ENCODE results near the gene RHOBTB3.
"Not testable (repeated sequence)": the region's sequence is repeated elsewhere in the genome, so short reads cannot be mapped to it uniquely, and the experiment has no call there.

Gene RHOBTB3

GRCh38 chr5:95806687-95807086 is 75.6 kb downstream of the RHOBTB3 start:
- Histone ChIP-seq H3K4me3 (ENCODE audit: control insufficient read depth in 1 of 7, extremely low read depth in 1 of 7, insufficient read depth in 4 of 7, low read depth in 2 of 7, low read length in 6 of 7) (no peak overlapping the region), H3K4me1 (ENCODE audit: control extremely low read depth in 1 of 4, control insufficient read depth in 4 of 4, insufficient read depth in 4 of 4, low read length in 3 of 4) (peaks cover 19 to 36% (median 34%) of the 10 kb centered on the region in 4 experiments), H3K36me3 (ENCODE audit: control insufficient read depth in 4 of 4, insufficient read depth in 4 of 4, low read length in 3 of 4) (peaks cover 0 to 3% (median 0%) of the 10 kb centered on the region in 4 experiments), H3K27me3 (replicated peaks in 2 of 5; ENCODE audit: control insufficient read depth in 4 of 5, insufficient read depth in 5 of 5, low read length in 4 of 5) (no peaks in the 10 kb centered on the region), H3K27ac (ENCODE audit: insufficient read depth in 1 of 2, low read depth in 1 of 2, low read length in 2 of 2, poor library complexity in 1 of 2, severe bottlenecking in 2 of 2) (no peak overlapping the region), H3K9me3 (ENCODE audit: control extremely low read depth in 1 of 5, control insufficient read depth in 4 of 5, insufficient read depth in 2 of 5, low read depth in 1 of 5, low read length in 4 of 5) (peaks cover 0 to 4% (median 0%) of the 10 kb centered on the region in 5 experiments)
- CTCF ChIA-PET: interaction anchor here (0.6 to 6.2 kb wide), 6 partner anchors 10 to 40 kb away, joined by 4 to 53 read pairs (median 6); partner anchors contain the start of gene GLRX
- POLR2A ChIA-PET: no interaction called here
- 98% methylated on average over 7 of the region's 7 CpGs for WGBS (ENCODE audit: insufficient coverage)
- DNase-seq: no peak

- 70% methylated on average over 4 of the region's 7 CpGs for WGBS (ENCODE audit: insufficient coverage)
- H3K4me3 ChIP-seq (ENCODE audit: control insufficient read depth in 1 of 7, extremely low read depth in 1 of 7, insufficient read depth in 4 of 7, low read depth in 2 of 7, low read length in 6 of 7): peak overlapping the region in 5 of 7 experiments; percentile 11 to 53 (median 23)
- ChIA-PET CTCF (interaction anchor here (0.7 to 6.2 kb wide), 10 partner anchors 12 to 42 kb away, joined by 3 to 53 read pairs (median 5); partner anchors contain the start of gene GLRX), POLR2A (interaction anchor here (0.8 to 1.0 kb wide), 2 partner anchors 10 to 15 kb away, joined by 3 to 6 read pairs; no protein-coding TSS in a partner anchor)
- H3K9me3 ChIP-seq (ENCODE audit: control extremely low read depth in 1 of 5, control insufficient read depth in 4 of 5, insufficient read depth in 2 of 5, low read depth in 1 of 5, low read length in 4 of 5): peaks cover 0 to 4% (median 0%) of the 10 kb centered on the region in 5 experiments
- no peaks in the 10 kb centered on the region for H3K27me3 ChIP-seq (replicated peaks in 2 of 5; ENCODE audit: control insufficient read depth in 4 of 5, insufficient read depth in 5 of 5, low read length in 4 of 5)
- H3K27ac ChIP-seq (ENCODE audit: insufficient read depth in 1 of 2, low read depth in 1 of 2, low read length in 2 of 2, poor library complexity in 1 of 2, severe bottlenecking in 2 of 2): peak overlapping the region in 1 of 2 experiments; percentile 7
- DNase-seq: no peak
- H3K36me3 ChIP-seq (ENCODE audit: control insufficient read depth in 4 of 4, insufficient read depth in 4 of 4, low read length in 3 of 4): peaks cover under 1 to 8% (median 3%) of the 10 kb centered on the region in 4 experiments
- H3K4me1 ChIP-seq (ENCODE audit: control extremely low read depth in 1 of 4, control insufficient read depth in 4 of 4, insufficient read depth in 4 of 4, low read length in 3 of 4): peaks cover 24 to 46% (median 36%) of the 10 kb centered on the region in 4 experiments
Measured at GRCh38 chr5:95808013-95808685, 77.0 kb downstream of the RHOBTB3 start.

- H3K4me1 ChIP-seq (ENCODE audit: control extremely low read depth in 1 of 4, control insufficient read depth in 4 of 4, insufficient read depth in 4 of 4, low read length in 3 of 4): peaks cover 24 to 46% (median 36%) of the 10 kb centered on the region in 4 experiments
- ChIA-PET POLR2A (interaction anchor here (1.0 kb wide), 1 partner anchor 10 kb away, joined by 3 read pairs; no protein-coding TSS in a partner anchor), CTCF (interaction anchor here (0.7 to 6.2 kb wide), 11 partner anchors 12 to 41 kb away, joined by 3 to 53 read pairs (median 5); partner anchors contain the start of gene GLRX)
- peak; percentile 86 to 97 (median 96) for DNase-seq
- H3K27me3 ChIP-seq (replicated peaks in 2 of 5; ENCODE audit: control insufficient read depth in 4 of 5, insufficient read depth in 5 of 5, low read length in 4 of 5): no peaks in the 10 kb centered on the region
- peak overlapping the region; percentile 7 to 57 for H3K27ac ChIP-seq (ENCODE audit: insufficient read depth in 1 of 2, low read depth in 1 of 2, low read length in 2 of 2, poor library complexity in 1 of 2, severe bottlenecking in 2 of 2)
- WGBS (ENCODE audit: insufficient coverage): 0% methylated on average over 6 of the region's 10 CpGs
- H3K4me3 ChIP-seq (ENCODE audit: control insufficient read depth in 1 of 7, extremely low read depth in 1 of 7, insufficient read depth in 4 of 7, low read depth in 2 of 7, low read length in 6 of 7): peak overlapping the region in 5 of 7 experiments; percentile 11 to 55 (median 26)
- H3K9me3 ChIP-seq (ENCODE audit: control extremely low read depth in 1 of 5, control insufficient read depth in 4 of 5, insufficient read depth in 2 of 5, low read depth in 1 of 5, low read length in 4 of 5): peaks cover 0 to 4% (median 0%) of the 10 kb centered on the region in 5 experiments
- peaks cover 5 to 8% (median 7%) of the 10 kb centered on the region in 4 experiments for H3K36me3 ChIP-seq (ENCODE audit: control insufficient read depth in 4 of 4, insufficient read depth in 4 of 4, low read length in 3 of 4)
Measured at GRCh38 chr5:95808686-95809413, 77.7 kb downstream of the RHOBTB3 start.

- peaks cover 0 to 4% (median 0%) of the 10 kb centered on the region in 5 experiments for H3K9me3 ChIP-seq (ENCODE audit: control extremely low read depth in 1 of 5, control insufficient read depth in 4 of 5, insufficient read depth in 2 of 5, low read depth in 1 of 5, low read length in 4 of 5)
- peaks cover 5 to 13% (median 10%) of the 10 kb centered on the region in 4 experiments for H3K36me3 ChIP-seq (ENCODE audit: control insufficient read depth in 4 of 4, insufficient read depth in 4 of 4, low read length in 3 of 4)
- DNase-seq: no peak
- H3K27ac ChIP-seq (ENCODE audit: insufficient read depth in 1 of 2, low read depth in 1 of 2, low read length in 2 of 2, poor library complexity in 1 of 2, severe bottlenecking in 2 of 2): peak overlapping the region in 1 of 2 experiments; percentile 57
- ChIA-PET CTCF (interaction anchor here (0.7 to 6.2 kb wide), 6 partner anchors 12 to 172 kb away, joined by 3 to 53 read pairs (median 5); partner anchors contain the start of gene GLRX), POLR2A (interaction anchor here (1.0 kb wide), 1 partner anchor 9 kb away, joined by 3 read pairs; no protein-coding TSS in a partner anchor)
- peak overlapping the region in 3 of 7 experiments; percentile 23 to 55 (median 26) for H3K4me3 ChIP-seq (ENCODE audit: control insufficient read depth in 1 of 7, extremely low read depth in 1 of 7, insufficient read depth in 4 of 7, low read depth in 2 of 7, low read length in 6 of 7)
- H3K4me1 ChIP-seq (ENCODE audit: control extremely low read depth in 1 of 4, control insufficient read depth in 4 of 4, insufficient read depth in 4 of 4, low read length in 3 of 4): peaks cover 24 to 46% (median 37%) of the 10 kb centered on the region in 4 experiments
- 89% methylated on average over 1 of the region's 2 CpGs for WGBS (ENCODE audit: insufficient coverage)
- no peaks in the 10 kb centered on the region for H3K27me3 ChIP-seq (replicated peaks in 2 of 5; ENCODE audit: control insufficient read depth in 4 of 5, insufficient read depth in 5 of 5, low read length in 4 of 5)
Measured at GRCh38 chr5:95809414-95809960, 78.4 kb downstream of the RHOBTB3 start.

- H3K4me1 ChIP-seq (ENCODE audit: control extremely low read depth in 1 of 4, control insufficient read depth in 4 of 4, insufficient read depth in 4 of 4, low read length in 3 of 4): peaks cover 24 to 52% (median 45%) of the 10 kb centered on the region in 4 experiments
- ChIA-PET CTCF (interaction anchor here (0.6 to 6.2 kb wide), 8 partner anchors 11 to 173 kb away, joined by 3 to 53 read pairs (median 4); partner anchors contain the start of gene GLRX), POLR2A (no interaction called here)
- H3K27ac ChIP-seq (ENCODE audit: insufficient read depth in 1 of 2, low read depth in 1 of 2, low read length in 2 of 2, poor library complexity in 1 of 2, severe bottlenecking in 2 of 2): peak overlapping the region in 1 of 2 experiments; percentile 63
- DNase-seq: peak; percentile 25 to 52 (median 50)
- peaks cover 5 to 23% (median 16%) of the 10 kb centered on the region in 4 experiments for H3K36me3 ChIP-seq (ENCODE audit: control insufficient read depth in 4 of 4, insufficient read depth in 4 of 4, low read length in 3 of 4)
- WGBS (ENCODE audit: insufficient coverage): 17% methylated on average over 2 of the region's 5 CpGs
- peak overlapping the region in 4 of 7 experiments; percentile 3 to 64 (median 14) for H3K4me3 ChIP-seq (ENCODE audit: control insufficient read depth in 1 of 7, extremely low read depth in 1 of 7, insufficient read depth in 4 of 7, low read depth in 2 of 7, low read length in 6 of 7)
- H3K9me3 ChIP-seq (ENCODE audit: control extremely low read depth in 1 of 5, control insufficient read depth in 4 of 5, insufficient read depth in 2 of 5, low read depth in 1 of 5, low read length in 4 of 5): no peaks in the 10 kb centered on the region
- no peaks in the 10 kb centered on the region for H3K27me3 ChIP-seq (replicated peaks in 2 of 5; ENCODE audit: control insufficient read depth in 4 of 5, insufficient read depth in 5 of 5, low read length in 4 of 5)
Measured at GRCh38 chr5:95810305-95811125, 79.4 kb downstream of the RHOBTB3 start.

GRCh38 chr5:95811126-95811423 is 79.9 kb downstream of the RHOBTB3 start:
- H3K4me3 ChIP-seq (ENCODE audit: control insufficient read depth in 1 of 7, extremely low read depth in 1 of 7, insufficient read depth in 4 of 7, low read depth in 2 of 7, low read length in 6 of 7); POLR2A ChIA-PET; H3K9me3 ChIP-seq (ENCODE audit: control extremely low read depth in 1 of 5, control insufficient read depth in 4 of 5, insufficient read depth in 2 of 5, low read depth in 1 of 5, low read length in 4 of 5); DNase-seq; H3K27me3 ChIP-seq (replicated peaks in 2 of 5; ENCODE audit: control insufficient read depth in 4 of 5, insufficient read depth in 5 of 5, low read length in 4 of 5); H3K27ac ChIP-seq (ENCODE audit: insufficient read depth in 1 of 2, low read depth in 1 of 2, low read length in 2 of 2, poor library complexity in 1 of 2, severe bottlenecking in 2 of 2): not testable (repeated sequence)
- 85% methylated on average over 4 of the region's 6 CpGs for WGBS (ENCODE audit: insufficient coverage)
- peaks cover 24 to 58% (median 49%) of the 10 kb centered on the region in 4 experiments for H3K4me1 ChIP-seq (ENCODE audit: control extremely low read depth in 1 of 4, control insufficient read depth in 4 of 4, insufficient read depth in 4 of 4, low read length in 3 of 4)
- CTCF ChIA-PET: interaction anchor here (1.6 to 6.2 kb wide), 3 partner anchors 30 to 36 kb away, joined by 6 to 53 read pairs (median 6); no protein-coding TSS in a partner anchor
- peaks cover 5 to 28% (median 20%) of the 10 kb centered on the region in 4 experiments for H3K36me3 ChIP-seq (ENCODE audit: control insufficient read depth in 4 of 4, insufficient read depth in 4 of 4, low read length in 3 of 4)

Measured in common myeloid progenitor, CD34-positive (primary cell).